IPS-18a (cell line): ENCODE results near the gene LFNG.
"Not testable (repeated sequence)": the region's sequence is repeated elsewhere in the genome, so short reads cannot be mapped to it uniquely, and the experiment has no call there.

ENCODE experiments used
- H3K27ac ChIP-seq: one replicate; pipeline ENCODE4 v1.5.1; 2013; ENCODE audit warnings: low read length
- H3K27me3 ChIP-seq: one replicate; pipeline ENCODE4 v1.6.1; 2013; ENCODE audit warnings: mild to moderate bottlenecking, low read length; ENCODE audit not compliant: control insufficient read depth, insufficient read depth
- H3K36me3 ChIP-seq: one replicate; pipeline ENCODE4 v1.6.1; 2013; ENCODE audit warnings: low read depth, low read length; ENCODE audit not compliant: control insufficient read depth
- H3K4me1 ChIP-seq: one replicate; pipeline ENCODE4 v1.6.1; 2013; ENCODE audit warnings: low read depth, low read length; ENCODE audit not compliant: control insufficient read depth
- H3K4me3 ChIP-seq: one replicate; pipeline ENCODE4 v1.5.1; 2013; ENCODE audit warnings: low read length
- H3K9ac ChIP-seq: one replicate; pipeline ENCODE4 v1.6.1; 2013; ENCODE audit warnings: mild to moderate bottlenecking, low read length, moderate library complexity
- H3K9me3 ChIP-seq: one replicate; pipeline ENCODE4 v1.6.1; 2013; ENCODE audit warnings: low read depth, low read length; ENCODE audit not compliant: control insufficient read depth

LFNG gene

DNA sequence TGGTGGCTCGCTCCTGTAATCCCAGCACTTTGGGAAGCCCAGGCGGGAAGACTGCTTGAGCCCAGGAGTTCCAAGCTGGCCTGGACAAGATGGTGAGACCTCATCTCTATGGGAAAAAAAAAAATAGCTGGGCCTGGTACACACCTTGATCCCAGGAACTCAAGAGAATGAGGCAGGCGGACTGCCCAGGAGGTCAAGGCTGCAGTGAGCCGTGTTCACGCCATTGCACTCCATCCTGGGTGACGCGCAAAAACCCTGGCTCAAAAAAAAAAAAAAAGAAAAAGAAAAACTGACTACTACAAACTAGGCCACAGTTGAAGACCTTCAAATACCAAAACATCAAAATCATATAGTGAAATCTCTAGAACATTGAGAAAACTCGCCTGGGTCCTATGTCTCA is 31.8 kb downstream of the LFNG start:
- H3K4me1 ChIP-seq: peaks cover 4% of the 10 kb centered on the region
- no peak overlapping the region for H3K27ac ChIP-seq
- no peaks in the 10 kb centered on the region for H3K27me3 ChIP-seq
- H3K9ac ChIP-seq: no peak overlapping the region
- H3K9me3 ChIP-seq: no peaks in the 10 kb centered on the region
- peaks cover 18% of the 10 kb centered on the region for H3K36me3 ChIP-seq
- no peak overlapping the region for H3K4me3 ChIP-seq

DNA sequence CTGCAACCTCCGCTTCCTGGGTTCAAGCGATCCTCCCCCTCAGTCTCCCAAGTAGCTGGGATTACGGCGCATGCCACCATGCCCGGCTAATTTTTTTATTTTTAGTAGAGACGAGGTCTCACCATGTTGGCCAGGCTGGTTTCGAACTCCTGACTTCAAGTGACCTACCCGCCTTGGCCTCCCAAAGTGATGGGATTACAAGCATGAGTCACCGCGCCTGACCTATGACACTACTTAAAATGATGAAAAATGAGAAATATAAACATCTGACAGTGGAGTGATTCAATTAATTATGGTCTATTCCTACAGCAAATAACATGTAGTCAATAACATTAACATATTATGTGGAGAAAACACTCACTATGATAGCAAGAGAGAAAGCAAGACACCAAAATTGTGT is 33.5 kb downstream of the LFNG start:
- Histone ChIP-seq H3K4me1 (peaks cover 4% of the 10 kb centered on the region), H3K9me3 (no peaks in the 10 kb centered on the region), H3K36me3 (peaks cover 13% of the 10 kb centered on the region), H3K27ac (no peak overlapping the region), H3K4me3 (no peak overlapping the region), H3K27me3 (no peaks in the 10 kb centered on the region), H3K9ac (no peak overlapping the region)

DNA sequence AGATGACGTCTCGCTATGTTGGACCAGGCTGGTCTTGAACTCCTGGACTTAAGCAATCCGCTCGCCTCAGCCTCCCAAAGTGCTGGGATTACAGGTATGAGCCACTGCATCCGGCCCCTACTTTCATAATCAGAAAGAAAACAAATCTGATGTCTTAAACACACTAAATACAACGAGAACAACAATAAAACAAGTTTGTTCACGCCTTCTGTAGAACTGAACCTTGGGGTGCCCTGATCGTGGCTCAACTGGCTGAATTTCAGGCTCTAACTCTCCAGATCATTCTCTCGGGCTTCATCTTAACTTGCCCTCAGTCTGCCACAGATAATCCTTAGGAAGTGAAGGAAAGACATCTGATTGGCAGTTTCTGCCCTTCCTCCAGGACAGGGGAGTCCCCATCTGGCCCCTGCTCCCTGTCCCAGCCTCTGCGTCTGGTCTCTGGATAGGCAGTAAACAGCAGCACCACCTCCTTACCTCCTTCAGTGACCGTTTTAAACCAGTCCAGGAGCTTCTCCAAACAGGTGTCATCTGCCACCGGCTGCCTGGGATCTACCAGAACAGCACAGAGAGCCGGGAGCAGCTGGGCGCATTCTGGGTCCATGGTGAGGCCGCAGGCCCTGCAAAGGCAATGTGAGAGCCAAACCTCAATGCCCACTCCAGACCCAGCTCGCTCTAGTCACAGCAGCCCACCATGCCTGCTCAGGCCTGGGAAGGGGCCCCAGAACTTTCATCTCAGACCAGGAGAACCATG is 34.4 kb downstream of the LFNG start:
- Histone ChIP-seq H3K4me3 (peak overlapping the region; percentile 74), H3K27ac (no peak overlapping the region), H3K4me1 (peaks cover 4% of the 10 kb centered on the region)

DNA sequence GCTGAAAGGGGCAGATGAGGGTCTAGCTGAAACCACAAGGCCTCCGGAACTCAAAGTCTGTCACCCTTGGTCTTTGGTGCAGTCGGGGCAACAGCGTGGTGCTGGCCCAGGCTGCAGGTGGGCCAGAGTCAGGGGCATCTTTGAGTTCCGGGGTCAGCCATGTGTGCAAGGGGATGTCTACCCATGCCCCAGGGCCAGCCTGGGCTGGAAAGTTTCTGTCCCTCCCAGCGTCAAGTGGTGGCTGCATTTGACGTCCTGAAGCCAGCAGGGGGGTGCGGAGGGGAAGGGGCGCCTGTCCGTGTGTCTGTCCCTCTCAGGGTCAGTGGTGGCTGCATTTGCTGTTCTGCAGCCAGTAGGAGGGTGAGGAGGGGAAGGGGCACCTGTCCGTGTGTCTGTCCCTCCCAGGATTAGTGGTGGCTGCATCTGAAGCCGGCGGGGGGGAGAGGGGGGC is 35.1 kb downstream of the LFNG start:
- Histone ChIP-seq H3K36me3 (peaks cover 10% of the 10 kb centered on the region), H3K27me3 (no peaks in the 10 kb centered on the region), H3K4me3 (peak overlapping the region; percentile 74), H3K4me1 (peaks cover 4% of the 10 kb centered on the region), H3K27ac (no peak overlapping the region), H3K9ac (peak overlapping the region; percentile 95), H3K9me3 (no peaks in the 10 kb centered on the region)

More for the DNA sequence above, 34.4 kb downstream of the LFNG start:
- H3K36me3 ChIP-seq: peaks cover 13% of the 10 kb centered on the region
- no peaks in the 10 kb centered on the region for H3K9me3 ChIP-seq
- H3K27me3 ChIP-seq: no peaks in the 10 kb centered on the region
- H3K9ac ChIP-seq: no peak overlapping the region

DNA sequence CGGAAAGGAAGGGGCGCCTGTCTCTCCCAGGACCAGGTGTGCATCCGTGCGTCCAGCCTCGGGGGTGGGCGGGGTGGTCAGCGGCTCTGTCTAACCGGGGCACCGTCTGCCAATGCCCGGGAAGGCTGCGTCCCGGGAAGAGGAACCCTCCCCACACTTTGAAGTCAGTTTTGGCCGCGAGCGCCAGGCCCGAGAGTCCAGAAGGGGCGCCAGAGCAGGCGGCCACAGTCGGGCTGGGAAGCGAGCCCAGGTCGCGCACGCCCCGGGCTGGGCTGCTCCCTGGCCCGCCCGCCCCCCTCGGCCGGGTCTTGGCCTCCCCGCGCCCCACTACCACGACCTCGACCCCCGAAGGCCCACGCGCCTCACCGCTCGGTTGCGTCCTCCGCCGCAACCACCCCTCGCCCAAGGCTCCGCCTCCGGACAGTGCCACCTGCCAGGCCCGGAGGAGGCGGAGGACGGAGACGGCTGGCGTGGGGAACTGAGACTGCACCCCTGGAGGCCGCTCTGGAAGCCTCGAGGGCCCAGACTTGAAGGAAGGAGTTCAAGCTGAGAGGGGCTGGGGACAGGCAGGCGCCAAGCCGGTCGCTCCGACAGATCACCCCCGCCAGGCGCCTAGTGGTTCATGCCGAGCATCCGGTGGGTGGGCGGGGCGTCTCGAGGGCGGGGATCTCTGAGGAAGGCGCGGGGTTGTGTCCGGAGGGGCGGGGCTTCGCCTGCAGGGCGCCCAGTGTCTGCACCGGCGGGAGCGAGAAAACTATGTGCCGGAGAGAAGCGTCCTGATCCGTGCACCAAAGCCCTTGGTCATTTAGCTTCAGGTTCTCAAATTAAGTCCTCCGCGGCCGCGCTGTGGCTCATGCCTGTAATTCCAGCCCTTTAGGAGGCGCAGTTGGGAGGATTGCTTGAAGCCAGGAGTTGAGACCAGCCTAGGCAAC is 35.8 kb downstream of the LFNG start, which contains the start of gene BRAT1:
Gene BRAT1 (minus strand): TSS at position 404 of the 932 bp plus-strand sequence. CDS start 1,093 bp downstream, outside the sequence.
- Histone ChIP-seq H3K27me3 (no peaks in the 10 kb centered on the region), H3K4me3 (peak within 1 kb of the TSS; percentile 74), H3K9ac (peak within 1 kb of the TSS; percentile 95), H3K36me3 (peaks cover 9% of the 10 kb centered on the region), H3K4me1 (peaks cover 4% of the 10 kb centered on the region), H3K27ac (peak within 1 kb of the TSS; percentile 95), H3K9me3 (no peaks in the 10 kb centered on the region)

DNA sequence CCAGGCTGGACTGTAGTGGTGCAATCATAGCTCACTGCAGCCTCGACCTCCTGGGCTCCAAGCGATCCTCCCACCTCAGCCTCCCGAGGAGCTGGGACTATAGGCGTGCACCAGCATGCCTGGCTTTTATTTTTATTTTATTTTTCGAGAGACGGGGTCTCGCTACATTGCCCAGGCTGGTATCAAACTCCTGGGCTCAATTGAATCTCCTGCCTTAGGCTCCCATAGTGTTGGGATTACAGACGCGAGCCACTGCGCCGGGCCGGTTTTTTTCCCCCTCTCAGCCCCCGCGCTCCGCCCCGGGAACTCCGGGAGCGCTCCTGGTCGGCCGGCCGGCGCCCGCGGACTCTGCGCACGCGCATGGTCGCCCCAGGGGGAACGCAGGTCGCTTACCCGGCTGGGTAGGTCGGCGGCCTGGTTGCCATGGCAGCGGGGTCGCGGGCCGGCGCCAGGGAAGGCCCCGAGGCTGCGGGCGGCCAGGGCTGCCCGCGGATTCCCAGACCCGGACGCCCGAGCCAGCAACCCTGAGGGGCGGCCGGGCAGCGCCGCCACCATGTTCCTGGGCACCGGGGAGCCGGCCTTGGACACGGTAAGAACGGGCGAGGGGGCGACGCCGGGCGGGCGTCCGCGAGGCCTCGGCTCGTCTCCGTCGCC is 39.2 kb downstream of the LFNG start, which contains the start of gene IQCE:
Gene IQCE (plus strand): TSS at position 351 of the 654 bp plus-strand sequence. CDS start 203 bp downstream, at position 554.
- H3K4me3 ChIP-seq: peak within 1 kb of the TSS; percentile 72
- H3K27me3 ChIP-seq: no peaks in the 10 kb centered on the region
- H3K9ac ChIP-seq: no peak within 1 kb of the TSS
- no peak within 1 kb of the TSS for H3K27ac ChIP-seq
- H3K4me1 ChIP-seq: peaks cover 4% of the 10 kb centered on the region
- H3K36me3 ChIP-seq: no peaks in the 10 kb centered on the region
- H3K9me3 ChIP-seq: no peaks in the 10 kb centered on the region

DNA sequence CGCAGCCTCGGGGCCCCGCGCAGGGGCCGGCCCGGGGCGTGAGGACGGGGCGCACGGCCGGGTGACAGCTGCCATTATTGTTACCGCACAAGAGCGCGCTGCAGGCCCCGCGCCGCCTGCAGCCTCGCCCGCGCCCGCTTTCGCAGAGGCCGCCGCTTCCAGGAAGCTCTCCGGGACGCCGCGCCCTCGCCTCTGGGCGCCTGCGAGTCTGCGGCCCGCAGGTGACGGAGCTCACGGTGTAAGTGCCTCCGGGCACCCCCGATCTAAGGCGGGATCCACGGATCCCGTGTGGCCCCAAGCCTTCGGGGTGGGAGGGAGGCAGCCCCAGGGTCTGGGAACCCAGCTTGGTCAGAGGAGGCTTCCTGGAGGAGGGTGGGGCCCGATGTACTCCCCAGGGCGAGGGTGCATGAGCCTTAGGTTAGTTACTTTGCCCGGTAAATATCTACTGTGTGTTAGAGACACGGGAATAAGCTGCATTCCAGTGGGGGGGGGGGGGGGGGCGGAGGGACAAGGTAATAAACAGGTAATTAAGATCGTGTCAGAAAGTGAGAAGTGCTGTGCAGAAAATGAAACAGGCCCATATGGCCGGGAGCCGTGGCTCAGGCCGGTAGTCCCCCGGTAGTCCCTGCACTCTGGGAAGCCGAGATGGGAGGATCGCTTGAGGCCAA is 39.8 kb downstream of the LFNG start:
- no peaks in the 10 kb centered on the region for H3K36me3 ChIP-seq
- H3K4me1 ChIP-seq: peaks cover 2% of the 10 kb centered on the region
- no peak overlapping the region for H3K9ac ChIP-seq
- H3K9me3 ChIP-seq: no peaks in the 10 kb centered on the region
- H3K27me3 ChIP-seq: no peaks in the 10 kb centered on the region
- peak overlapping the region; percentile 72 for H3K4me3 ChIP-seq
- H3K27ac ChIP-seq: no peak overlapping the region

DNA sequence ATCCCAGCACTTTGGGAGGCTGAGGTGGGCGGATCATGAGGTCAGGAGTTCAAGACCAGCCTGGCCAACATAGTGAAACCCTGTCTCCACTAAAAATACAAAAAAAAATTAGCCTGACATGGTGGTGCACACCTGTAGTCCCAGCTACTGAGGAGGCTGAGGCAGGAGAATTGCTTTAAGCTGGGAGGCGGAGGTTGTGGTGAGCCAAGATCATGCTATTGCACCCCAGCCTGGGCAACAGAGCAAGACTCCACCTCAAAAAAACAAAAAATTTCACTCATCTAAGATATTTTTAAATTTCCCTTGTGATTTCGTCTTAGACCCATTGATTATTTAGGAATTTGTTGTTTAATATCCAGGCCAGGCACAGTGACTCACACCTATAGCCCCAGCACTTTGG is 44.4 kb downstream of the LFNG start:
- H3K4me3 ChIP-seq, H3K36me3 ChIP-seq, H3K27ac ChIP-seq, H3K27me3 ChIP-seq, H3K9ac ChIP-seq, H3K9me3 ChIP-seq, H3K4me1 ChIP-seq: not testable (repeated sequence)

DNA sequence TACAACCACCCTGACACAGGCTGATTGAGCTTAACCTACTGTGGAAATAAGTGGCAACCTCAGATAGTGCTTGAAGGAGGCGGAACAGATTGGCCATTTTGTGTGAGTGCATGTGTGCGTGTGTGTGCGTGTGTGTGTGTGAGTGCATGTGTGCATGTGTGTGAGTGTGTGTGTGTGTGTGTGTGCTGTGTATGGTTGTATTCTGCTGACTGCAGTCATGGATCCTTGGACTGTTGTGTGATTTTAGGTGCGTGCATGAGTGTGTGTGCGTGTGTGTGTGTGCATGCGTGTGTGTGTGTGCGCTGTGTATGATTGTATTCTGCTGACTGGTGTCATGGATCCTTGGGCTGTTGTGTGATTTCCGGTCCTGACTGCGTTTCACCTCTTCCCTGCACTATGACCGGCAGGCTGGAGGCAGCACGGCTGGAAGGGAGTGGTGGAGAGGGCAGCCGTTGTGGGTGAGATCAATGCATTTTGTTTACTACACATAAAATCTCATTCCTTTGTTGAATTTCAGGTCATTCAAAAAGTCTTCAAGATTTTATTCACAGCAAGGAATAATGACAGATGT is 45.5 kb downstream of the LFNG start:
- no peaks in the 10 kb centered on the region for H3K4me1 ChIP-seq
- H3K9ac ChIP-seq: no peak overlapping the region
- H3K27me3 ChIP-seq: no peaks in the 10 kb centered on the region

DNA sequence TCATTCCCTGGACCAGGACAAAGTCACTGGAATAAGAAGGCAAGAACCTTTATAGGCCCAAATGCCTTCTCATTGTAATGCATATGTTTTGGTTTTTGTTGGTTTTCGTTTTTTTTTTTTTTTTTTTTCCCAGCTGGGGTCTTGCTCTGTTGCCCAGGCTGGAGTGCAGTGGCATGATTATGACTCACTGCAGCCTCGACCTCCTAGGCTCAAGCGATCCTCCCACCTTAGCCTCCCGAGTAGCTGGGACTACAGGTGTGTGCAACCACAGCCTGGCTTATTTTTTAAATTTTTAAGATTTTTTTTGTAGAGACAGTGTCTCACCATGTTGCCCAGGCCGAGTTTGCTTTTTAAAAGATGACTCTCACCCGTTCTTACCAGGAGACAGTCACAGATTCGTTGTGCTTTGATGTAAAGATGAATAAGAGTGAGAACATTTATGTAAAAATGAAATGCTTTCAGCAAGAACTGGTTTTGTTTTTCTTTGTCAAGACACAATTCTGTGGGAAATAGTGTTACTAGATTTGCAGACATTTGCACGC is 46.8 kb downstream of the LFNG start:
- H3K9me3 ChIP-seq: no peaks in the 10 kb centered on the region
- no peak overlapping the region for H3K9ac ChIP-seq
- no peaks in the 10 kb centered on the region for H3K4me1 ChIP-seq
- H3K27ac ChIP-seq: no peak overlapping the region
- H3K36me3 ChIP-seq: no peaks in the 10 kb centered on the region
- H3K4me3 ChIP-seq: no peak overlapping the region
- H3K27me3 ChIP-seq: no peaks in the 10 kb centered on the region

More for the DNA sequence above, 45.5 kb downstream of the LFNG start:
- H3K27ac ChIP-seq: no peak overlapping the region
- H3K4me3 ChIP-seq: no peak overlapping the region
- H3K9me3 ChIP-seq: no peaks in the 10 kb centered on the region
- no peaks in the 10 kb centered on the region for H3K36me3 ChIP-seq
